HepG2 (cell line): Measurements from ENCODE around the gene HLA-DPA1. TPM values are rescaled to one million over a fixed set of nuclear protein-coding genes. Genes with fewer than 3 reads are reported as not detected.

Source experiments
- ATAC-seq: fragments of 200-7000 bp; cut with Tn5 transposase; 3 replicates; pipeline ENCODE4 v1.9.1; 2020; ENCODE audit warnings: mild to moderate bottlenecking, moderate library complexity
- BruUV-seq: library from RNA; stranded (reverse); fragments of 400-500 nt; replicated peaks from 2 replicates; lab custom pipeline; 2021; lab: Mats Ljungman, UMichigan
- CTCF ChIA-PET: fragments of 300-600 bp; formaldehyde crosslinking; extraction: SDS; loops from one replicate; lab custom pipeline; 2021; ENCODE audit warnings: low total read pairs, inconsistent platforms, low intra/inter-chr PET ratio; lab: Yijun Ruan, JAX
- POLR2A ChIA-PET: fragments of 350-600 bp; sonication (Branson Sonifier 250); formaldehyde crosslinking; loops from one replicate; lab custom pipeline; 2020; ENCODE audit warnings: antibody characterized with exemption, inconsistent platforms; lab: Yijun Ruan, JAX
- DNase-seq: peaks from one replicate; pipeline ENCODE4 v3.0.0-alpha.2; 2015; ENCODE audit warnings: low spot score
- FAIRE-seq: peaks from 3 replicates; lab custom pipeline; 2011; peaks lifted over from hg19 to GRCh38; lab: Jason Lieb, UNC
- H2AFZ ChIP-seq: one replicate; pipeline ENCODE4 v1.6.1; 2011; ENCODE audit warnings: low read length, inconsistent platforms
- H3K27ac ChIP-seq: fragments of 300-600 bp; 3 replicates; pipeline ENCODE4 v1.8.0; 2011; ENCODE audit warnings: mixed run types, mild to moderate bottlenecking, mixed read lengths, low read length, inconsistent platforms; ENCODE audit not compliant: insufficient read depth; ENCODE audit errors: extremely low read length
- H3K27me3 ChIP-seq, 2 experiments: fragments of 200-600 bp in 1 of 2; 2 replicates in 1 of 2; 3 replicates in 1 of 2; pipeline versions ENCODE4 v1.6.0 to v1.8.0; 2011; ENCODE audit warnings: low read length in 2 of 2, mild to moderate bottlenecking in 2 of 2, moderate library complexity in 2 of 2, inconsistent platforms in 1 of 2; ENCODE audit not compliant: insufficient read depth in 2 of 2, control insufficient read depth in 1 of 2
- H3K36me3 ChIP-seq, 2 experiments: fragments of 200-600 bp in 1 of 2; replicated peaks in 1 of 2; 2 replicates in 1 of 2; 3 replicates in 1 of 2; pipeline versions ENCODE4 v1.5.1 to v1.8.0; 2011; ENCODE audit warnings: low read length in 2 of 2, inconsistent platforms in 1 of 2; ENCODE audit not compliant: insufficient read depth in 2 of 2, control insufficient read depth in 1 of 2
- H3K4me1 ChIP-seq: 2 replicates; pipeline ENCODE4 v1.5.1; 2012; ENCODE audit warnings: low read length, inconsistent platforms; ENCODE audit not compliant: insufficient read depth
- H3K4me2 ChIP-seq: 2 replicates; pipeline ENCODE4 v1.6.0; 2011; ENCODE audit warnings: low read depth, low read length, inconsistent platforms
- H3K4me3 ChIP-seq, 3 experiments: fragments of 200-600 bp in 1 of 3; sonication (generic), shearing (Covaris generic) in 1 of 3; replicated peaks in 1 of 3; 2 replicates each; pipeline ENCODE4 v1.5.1; 2011 to 2016; ENCODE audit warnings: low read length in 3 of 3, inconsistent platforms in 2 of 3, low read depth in 2 of 3, mild to moderate bottlenecking in 2 of 3, control low read depth in 1 of 3, mixed read lengths in 1 of 3; ENCODE audit not compliant: insufficient read depth in 1 of 3
- H3K79me2 ChIP-seq: one replicate; pipeline ENCODE4 v1.6.1; 2011; ENCODE audit warnings: low read length, inconsistent platforms; ENCODE audit not compliant: insufficient read depth
- H3K9ac ChIP-seq: 2 replicates; pipeline ENCODE4 v1.6.0; 2011; ENCODE audit warnings: mild to moderate bottlenecking, low read depth, low read length, inconsistent platforms; ENCODE audit not compliant: insufficient read depth
- H3K9me3 ChIP-seq: 2 replicates; pipeline ENCODE4 v1.5.1; 2012; ENCODE audit warnings: mild to moderate bottlenecking, low read length
- H4K20me1 ChIP-seq: 2 replicates; pipeline ENCODE4 v1.6.0; 2011; ENCODE audit warnings: inconsistent platforms, mild to moderate bottlenecking, low read length, moderate library complexity; ENCODE audit not compliant: insufficient read depth
- ETV6 ChIP-seq: sonication (generic); formaldehyde crosslinking; conservative IDR thresholded peaks from 2 replicates; pipeline ENCODE4 v1.4.0; 2020; ENCODE audit warnings: missing genetic modification reagents
- NCOR1 ChIP-seq: fragments of 200-600 bp; sonication (generic); IDR thresholded peaks from 2 replicates; pipeline ENCODE4 v1.7.0; 2017; ENCODE audit warnings: antibody characterized with exemption, low read length, borderline replicate concordance
- NFIB ChIP-seq: sonication (generic); formaldehyde crosslinking; IDR thresholded peaks from 2 replicates; pipeline ENCODE4 v1.9.0; 2021; ENCODE audit warnings: missing genetic modification reagents, mild to moderate bottlenecking, borderline replicate concordance
- STAG1 ChIP-seq: sonication (generic); formaldehyde crosslinking; IDR thresholded peaks from 2 replicates; pipeline ENCODE4 v1.4.0; 2020; ENCODE audit warnings: missing genetic modification reagents
- ZKSCAN8 ChIP-seq: IDR thresholded peaks from 2 replicates; pipeline ENCODE4 v1.6.1; 2016; ENCODE audit warnings: borderline replicate concordance, missing genetic modification reagents, missing compliant biosample characterization
- ZMYM4 ChIP-seq: sonication (generic); formaldehyde crosslinking; IDR thresholded peaks from 2 replicates; pipeline ENCODE4 v1.8.1; 2023; ENCODE audit warnings: mild to moderate bottlenecking, missing genetic modification reagents
- ZNF616 ChIP-seq: sonication (generic); formaldehyde crosslinking; IDR thresholded peaks from 2 replicates; pipeline ENCODE4 v1.5.0; 2020; ENCODE audit warnings: low read depth, mild to moderate bottlenecking, missing genetic modification reagents
- WGBS: methylation state at CpG from one replicate; pipeline ENCODE4 v1.1.6; 2017; ENCODE audit warnings: low lambda C conversion rate; 5-methylcytosine and 5-hydroxymethylcytosine counted together
- in situ Hi-C: cut with HindIII; loops from 2 replicates; pipeline ENCODE4 v1.10.0; 2017; ENCODE audit warnings: low pct_unique_long_range_greater_than_20kb; ENCODE audit not compliant: extremely low pct_ligation_motif_present
- intact Hi-C: fragments of 100-400 bp; cut with micrococcal nuclease; formaldehyde crosslinking; loops from one replicate; pipeline ENCODE4 v1.10.0; 2022; ENCODE audit not compliant: unreplicated experiment
- polyA plus RNA-seq, 8 experiments: library from polyadenylated mRNA; depleted of rRNA in 3 of 8; stranded (reverse) in 7 of 8; unstranded in 1 of 8; fragments of >200 nt; fragmentation: Illumina TruSeq in 4 of 8; extraction: Trizol in 4 of 8; gene quantifications; 2 replicates each; pipeline versions ENCODE4 v1.2.1 to v1.2.3, GENCODE V29; 2011 to 2016; ENCODE audit warnings: low read depth in 4 of 8, missing spikeins in 1 of 8, mixed read lengths in 1 of 8; ENCODE audit not compliant: insufficient read depth in 1 of 8
- total RNA-seq, 5 experiments: library from RNA; depleted of rRNA; stranded (reverse); fragments of >200 nt; fragmentation: Illumina TruSeq; extraction: Trizol; gene quantifications; 2 replicates each; pipeline ENCODE4 v1.2.3, GENCODE V29; 2016; ENCODE audit warnings: low read depth in 1 of 5
- TF ChIP-seq, protein P1 (sequence below): sonication (generic); formaldehyde crosslinking; IDR thresholded peaks from 2 replicates; pipeline ENCODE4 v1.5.0; 2020; ENCODE audit warnings: mild to moderate bottlenecking, missing genetic modification reagents, moderate library complexity
- TF ChIP-seq, protein P2 (sequence below): sonication (generic); formaldehyde crosslinking; IDR thresholded peaks from 2 replicates; pipeline ENCODE4 v1.4.0; 2020; ENCODE audit warnings: missing genetic modification reagents, mild to moderate bottlenecking, borderline replicate concordance
- TF ChIP-seq, protein P3 (sequence below): sonication (generic); formaldehyde crosslinking; IDR thresholded peaks from 2 replicates; pipeline ENCODE4 v1.5.0; 2020; ENCODE audit warnings: mild to moderate bottlenecking, missing genetic modification reagents

HLA-DPA1 gene
- total and polyA plus RNA-seq, 2 of the 13 experiments (the other 11 are each of a cell fraction or from before 2014, with no cell fraction given): not detected

DNA sequence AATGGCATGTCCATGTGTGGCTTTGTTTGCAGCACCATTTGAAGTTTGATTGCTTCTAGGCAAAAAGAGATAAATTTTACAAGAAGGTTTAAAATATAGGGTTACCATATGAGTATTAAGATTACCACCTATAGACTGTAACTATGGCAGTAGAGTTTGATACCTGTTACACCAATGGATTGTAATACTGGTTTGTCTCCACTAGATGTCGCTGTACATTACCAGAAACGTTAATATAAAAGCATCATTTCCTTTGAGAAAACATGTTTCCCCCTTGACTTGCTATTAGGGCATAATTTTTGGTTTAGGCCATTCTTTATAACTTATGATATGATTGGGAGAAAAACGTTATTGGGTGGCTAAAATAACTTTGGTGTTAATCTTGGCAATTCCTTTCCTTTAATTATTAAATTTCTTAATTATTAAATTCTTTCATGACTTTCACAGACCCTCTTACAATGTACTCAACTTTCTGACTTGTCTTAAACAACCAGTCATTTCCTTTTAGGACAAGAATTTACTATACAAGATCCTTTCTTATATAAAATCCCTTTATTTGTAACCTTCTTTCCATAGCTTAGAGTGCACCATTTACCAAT is 45.2 kb upstream of the HLA-DPA1 start (continued):
- no peak for TF ChIP-seq ZNF616 (CRISPR knock-in tag)
- no peak for TF ChIP-seq ETV6 (CRISPR knock-in tag)
- TF ChIP-seq, protein P1, sequence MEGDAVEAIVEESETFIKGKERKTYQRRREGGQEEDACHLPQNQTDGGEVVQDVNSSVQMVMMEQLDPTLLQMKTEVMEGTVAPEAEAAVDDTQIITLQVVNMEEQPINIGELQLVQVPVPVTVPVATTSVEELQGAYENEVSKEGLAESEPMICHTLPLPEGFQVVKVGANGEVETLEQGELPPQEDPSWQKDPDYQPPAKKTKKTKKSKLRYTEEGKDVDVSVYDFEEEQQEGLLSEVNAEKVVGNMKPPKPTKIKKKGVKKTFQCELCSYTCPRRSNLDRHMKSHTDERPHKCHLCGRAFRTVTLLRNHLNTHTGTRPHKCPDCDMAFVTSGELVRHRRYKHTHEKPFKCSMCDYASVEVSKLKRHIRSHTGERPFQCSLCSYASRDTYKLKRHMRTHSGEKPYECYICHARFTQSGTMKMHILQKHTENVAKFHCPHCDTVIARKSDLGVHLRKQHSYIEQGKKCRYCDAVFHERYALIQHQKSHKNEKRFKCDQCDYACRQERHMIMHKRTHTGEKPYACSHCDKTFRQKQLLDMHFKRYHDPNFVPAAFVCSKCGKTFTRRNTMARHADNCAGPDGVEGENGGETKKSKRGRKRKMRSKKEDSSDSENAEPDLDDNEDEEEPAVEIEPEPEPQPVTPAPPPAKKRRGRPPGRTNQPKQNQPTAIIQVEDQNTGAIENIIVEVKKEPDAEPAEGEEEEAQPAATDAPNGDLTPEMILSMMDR: peak; percentile 75
- peak; percentile 76 for TF ChIP-seq STAG1 (CRISPR knock-in tag)
- TF ChIP-seq ZKSCAN8: 0 out of 2 replicates have a peak, but pooled peaks have one; percentile 18
- TF ChIP-seq, protein P2, sequence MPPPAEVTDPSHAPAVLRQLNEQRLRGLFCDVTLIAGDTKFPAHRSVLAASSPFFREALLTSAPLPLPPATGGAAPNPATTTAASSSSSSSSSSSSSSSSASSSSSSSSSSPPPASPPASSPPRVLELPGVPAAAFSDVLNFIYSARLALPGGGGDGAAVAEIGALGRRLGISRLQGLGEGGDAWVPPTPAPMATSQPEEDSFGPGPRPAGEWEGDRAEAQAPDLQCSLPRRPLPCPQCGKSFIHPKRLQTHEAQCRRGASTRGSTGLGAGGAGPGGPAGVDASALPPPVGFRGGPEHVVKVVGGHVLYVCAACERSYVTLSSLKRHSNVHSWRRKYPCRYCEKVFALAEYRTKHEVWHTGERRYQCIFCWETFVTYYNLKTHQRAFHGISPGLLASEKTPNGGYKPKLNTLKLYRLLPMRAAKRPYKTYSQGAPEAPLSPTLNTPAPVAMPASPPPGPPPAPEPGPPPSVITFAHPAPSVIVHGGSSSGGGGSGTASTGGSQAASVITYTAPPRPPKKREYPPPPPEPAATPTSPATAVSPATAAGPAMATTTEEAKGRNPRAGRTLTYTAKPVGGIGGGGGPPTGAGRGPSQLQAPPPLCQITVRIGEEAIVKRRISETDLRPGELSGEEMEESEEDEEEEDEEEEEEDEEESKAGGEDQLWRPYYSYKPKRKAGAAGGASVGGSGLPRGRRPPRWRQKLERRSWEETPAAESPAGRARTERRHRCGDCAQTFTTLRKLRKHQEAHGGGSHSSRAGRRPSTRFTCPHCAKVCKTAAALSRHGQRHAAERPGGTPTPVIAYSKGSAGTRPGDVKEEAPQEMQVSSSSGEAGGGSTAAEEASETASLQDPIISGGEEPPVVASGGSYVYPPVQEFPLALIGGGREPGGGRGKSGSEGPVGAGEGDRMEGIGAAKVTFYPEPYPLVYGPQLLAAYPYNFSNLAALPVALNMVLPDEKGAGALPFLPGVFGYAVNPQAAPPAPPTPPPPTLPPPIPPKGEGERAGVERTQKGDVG (CRISPR knock-in tag): no peak

GRCh38 chr6:33117811-33118277 is 44.4 kb upstream of the HLA-DPA1 start:
- intact Hi-C loops: loop anchor here (1.0 kb wide), 3 partner anchors 30 to 131 kb away; no protein-coding TSS in a partner anchor
- Histone ChIP-seq H4K20me1 (no peaks in the 10 kb centered on the region), H3K4me2 (no peak overlapping the region), H2AFZ (no peak overlapping the region), H3K4me3 (no peak overlapping the region), H3K27me3 (peaks cover 2 to 33% of the 10 kb centered on the region in 2 experiments; a peak in 4 of 5 replicates), H3K79me2 (no peaks in the 10 kb centered on the region), H3K4me1 (peaks cover 24% of the 10 kb centered on the region), H3K27ac (no peak overlapping the region), H3K9ac (no peak overlapping the region), H3K9me3 (no peaks in the 10 kb centered on the region), H3K36me3 (no peaks in the 10 kb centered on the region)
- no TSS peak for BruUV-seq
- ATAC-seq (no peak), DNase-seq (no peak), FAIRE-seq (no peak)
- WGBS: 64% methylated on average over 9 of the region's 9 CpGs
- CTCF ChIA-PET: interaction anchor here (1.7 to 2.8 kb wide), 3 partner anchors 30 to 130 kb away, joined by 12 to 19 read pairs (median 19); no protein-coding TSS in a partner anchor
- in situ Hi-C loops: loop anchor here (5.0 kb wide), 1 partner anchor 129 kb away; no protein-coding TSS in a partner anchor
- POLR2A ChIA-PET: no interaction called here
- TF ChIP-seq, protein P3, sequence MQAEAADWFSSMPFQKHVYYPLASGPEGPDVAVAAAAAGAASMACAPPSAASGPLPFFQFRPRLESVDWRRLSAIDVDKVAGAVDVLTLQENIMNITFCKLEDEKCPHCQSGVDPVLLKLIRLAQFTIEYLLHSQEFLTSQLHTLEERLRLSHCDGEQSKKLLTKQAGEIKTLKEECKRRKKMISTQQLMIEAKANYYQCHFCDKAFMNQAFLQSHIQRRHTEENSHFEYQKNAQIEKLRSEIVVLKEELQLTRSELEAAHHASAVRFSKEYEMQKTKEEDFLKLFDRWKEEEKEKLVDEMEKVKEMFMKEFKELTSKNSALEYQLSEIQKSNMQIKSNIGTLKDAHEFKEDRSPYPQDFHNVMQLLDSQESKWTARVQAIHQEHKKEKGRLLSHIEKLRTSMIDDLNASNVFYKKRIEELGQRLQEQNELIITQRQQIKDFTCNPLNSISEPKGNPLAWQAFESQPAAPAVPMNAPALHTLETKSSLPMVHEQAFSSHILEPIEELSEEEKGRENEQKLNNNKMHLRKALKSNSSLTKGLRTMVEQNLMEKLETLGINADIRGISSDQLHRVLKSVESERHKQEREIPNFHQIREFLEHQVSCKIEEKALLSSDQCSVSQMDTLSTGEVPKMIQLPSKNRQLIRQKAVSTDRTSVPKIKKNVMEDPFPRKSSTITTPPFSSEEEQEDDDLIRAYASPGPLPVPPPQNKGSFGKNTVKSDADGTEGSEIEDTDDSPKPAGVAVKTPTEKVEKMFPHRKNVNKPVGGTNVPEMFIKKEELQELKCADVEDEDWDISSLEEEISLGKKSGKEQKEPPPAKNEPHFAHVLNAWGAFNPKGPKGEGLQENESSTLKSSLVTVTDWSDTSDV (CRISPR knock-in tag): no peak
- TF ChIP-seq NFIB (no peak), NCOR1 (no peak), ZMYM4 (no peak)
- TF ChIP-seq, protein P2 (CRISPR knock-in tag): no peak
